ENCODE results near the gene TCEAL2. TPM values are rescaled to one million over a fixed set of nuclear protein-coding genes. Genes with fewer than 3 reads are reported as not detected.
A peak's percentile ranks its signal among the peaks of the same experiment; 100 is the strongest.
"Not testable (repeated sequence)": the region's sequence is repeated elsewhere in the genome, so short reads cannot be mapped to it uniquely, and the experiment has no call there.

The TCEAL2 gene
- polyA plus RNA-seq, 2 donors, result 1.6 to 3.5 TPM

DNA sequence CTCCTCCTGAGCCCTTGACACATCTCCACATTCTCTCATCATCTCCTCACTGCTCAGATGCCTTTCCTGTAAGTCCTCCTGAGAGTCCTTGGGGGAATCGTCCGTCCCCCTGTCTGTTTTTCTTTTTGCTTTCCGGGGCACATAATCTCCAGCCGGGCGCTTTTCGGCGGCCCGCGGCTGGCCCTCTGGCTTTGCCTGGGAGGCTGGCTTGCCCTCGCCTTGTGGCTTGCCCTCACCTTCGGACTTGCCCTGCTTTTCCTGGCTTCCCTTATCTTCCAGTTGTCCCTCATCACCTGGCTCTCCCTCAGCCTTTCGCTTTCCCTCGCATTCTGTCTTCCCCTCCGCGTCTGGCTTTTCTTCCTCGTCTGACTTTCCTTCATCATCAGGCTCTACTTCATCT lies 15.4 kb downstream of the TCEAL2 start:
- not testable (repeated sequence) for H3K4me1 ChIP-seq (ENCODE audit: control insufficient read depth in 2 of 2, insufficient read depth in 2 of 2, low read length in 1 of 2); H3K9me3 ChIP-seq (ENCODE audit: control insufficient read depth in 2 of 2, insufficient read depth in 1 of 2, low read depth in 1 of 2, low read length in 1 of 2); H3K27me3 ChIP-seq (ENCODE audit: control insufficient read depth in 1 of 2, insufficient read depth in 2 of 2, low read length in 2 of 2); H3K4me3 ChIP-seq (ENCODE audit: low read depth in 1 of 2, low read length in 2 of 2); H3K27ac ChIP-seq (ENCODE audit: low read depth in 2 of 2, low read length in 1 of 2); H3K36me3 ChIP-seq (ENCODE audit: control insufficient read depth in 2 of 2, insufficient read depth in 2 of 2, low read length in 1 of 2)
- 49 to 68% methylated on average over 16 of the region's 16 CpGs for WGBS, 2 donors

- H3K36me3 ChIP-seq (ENCODE audit: control insufficient read depth in 2 of 2, insufficient read depth in 2 of 2, low read length in 1 of 2); H3K27ac ChIP-seq (ENCODE audit: low read depth in 2 of 2, low read length in 1 of 2); H3K27me3 ChIP-seq (ENCODE audit: control insufficient read depth in 1 of 2, insufficient read depth in 2 of 2, low read length in 2 of 2); H3K9me3 ChIP-seq (ENCODE audit: control insufficient read depth in 2 of 2, insufficient read depth in 1 of 2, low read depth in 1 of 2, low read length in 1 of 2); H3K4me1 ChIP-seq (ENCODE audit: control insufficient read depth in 2 of 2, insufficient read depth in 2 of 2, low read length in 1 of 2); H3K4me3 ChIP-seq (ENCODE audit: low read depth in 1 of 2, low read length in 2 of 2): not testable (repeated sequence)
- 23 to 40% methylated on average over 18 to 19 of the region's 19 CpGs for WGBS, 2 donors
These were observed 16.2 kb downstream of the TCEAL2 start for GRCh38 chrX:102141631-102142030.

GRCh38 chrX:102142274-102142673 lies 16.8 kb downstream of the TCEAL2 start, which contains the start of gene TCEAL6:
TSS of gene TCEAL6 (minus strand) at chrX:102142481.
- H3K4me1 ChIP-seq (ENCODE audit: control insufficient read depth in 2 of 2, insufficient read depth in 2 of 2, low read length in 1 of 2); H3K36me3 ChIP-seq (ENCODE audit: control insufficient read depth in 2 of 2, insufficient read depth in 2 of 2, low read length in 1 of 2); H3K4me3 ChIP-seq (ENCODE audit: low read depth in 1 of 2, low read length in 2 of 2); H3K27ac ChIP-seq (ENCODE audit: low read depth in 2 of 2, low read length in 1 of 2); H3K27me3 ChIP-seq (ENCODE audit: control insufficient read depth in 1 of 2, insufficient read depth in 2 of 2, low read length in 2 of 2); H3K9me3 ChIP-seq (ENCODE audit: control insufficient read depth in 2 of 2, insufficient read depth in 1 of 2, low read depth in 1 of 2, low read length in 1 of 2): not testable (repeated sequence)
- 4 to 51% methylated on average over 19 to 25 of the region's 31 CpGs for WGBS, 2 donors

DNA sequence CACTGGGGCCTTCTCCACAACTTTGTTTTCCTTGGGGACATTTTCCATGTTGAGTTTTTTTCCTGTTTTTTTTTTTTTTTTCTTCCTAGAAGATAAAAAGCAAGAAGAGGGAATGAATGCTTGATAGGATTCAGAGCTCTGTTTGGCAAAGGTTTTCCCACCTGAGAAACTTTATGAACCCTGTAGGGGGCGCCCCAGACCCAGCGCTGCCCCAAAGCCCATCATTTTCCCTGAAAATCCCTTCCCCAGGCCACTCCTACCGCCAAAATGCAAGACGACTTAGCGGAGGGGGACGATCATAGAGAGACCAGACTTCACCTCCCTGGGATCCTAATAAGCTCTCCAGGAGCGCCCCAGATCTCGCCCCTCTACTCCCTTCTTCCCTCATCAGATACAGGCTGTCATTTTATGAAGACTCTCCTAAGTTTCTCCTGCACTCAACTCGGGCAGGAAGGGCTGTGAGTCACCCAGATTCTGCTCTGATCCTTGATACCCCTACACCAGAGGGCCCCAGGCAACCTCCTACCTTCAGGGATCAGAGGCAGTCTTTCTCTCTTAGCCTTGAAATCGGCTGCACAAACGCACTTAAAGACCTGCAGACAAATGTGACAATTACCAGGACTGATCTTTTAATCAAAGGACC lies 28.9 kb downstream of the TCEAL2 start:
- Histone ChIP-seq H3K9me3 (ENCODE audit: control insufficient read depth in 2 of 2, insufficient read depth in 1 of 2, low read depth in 1 of 2, low read length in 1 of 2) (no peaks in the 10 kb centered on the region), H3K36me3 (ENCODE audit: control insufficient read depth in 2 of 2, insufficient read depth in 2 of 2, low read length in 1 of 2) (no peaks in the 10 kb centered on the region), H3K27ac (ENCODE audit: low read depth in 2 of 2, low read length in 1 of 2) (no peak overlapping the region), H3K27me3 (ENCODE audit: control insufficient read depth in 1 of 2, insufficient read depth in 2 of 2, low read length in 2 of 2) (no peaks in the 10 kb centered on the region), H3K4me1 (ENCODE audit: control insufficient read depth in 2 of 2, insufficient read depth in 2 of 2, low read length in 1 of 2) (peaks cover 0 to 2% of the 10 kb centered on the region in 2 donors), H3K4me3 (ENCODE audit: low read depth in 1 of 2, low read length in 2 of 2) (no peak overlapping the region)
- WGBS, 2 donors, result 9 to 13% methylated on average over 11 of the region's 11 CpGs

DNA sequence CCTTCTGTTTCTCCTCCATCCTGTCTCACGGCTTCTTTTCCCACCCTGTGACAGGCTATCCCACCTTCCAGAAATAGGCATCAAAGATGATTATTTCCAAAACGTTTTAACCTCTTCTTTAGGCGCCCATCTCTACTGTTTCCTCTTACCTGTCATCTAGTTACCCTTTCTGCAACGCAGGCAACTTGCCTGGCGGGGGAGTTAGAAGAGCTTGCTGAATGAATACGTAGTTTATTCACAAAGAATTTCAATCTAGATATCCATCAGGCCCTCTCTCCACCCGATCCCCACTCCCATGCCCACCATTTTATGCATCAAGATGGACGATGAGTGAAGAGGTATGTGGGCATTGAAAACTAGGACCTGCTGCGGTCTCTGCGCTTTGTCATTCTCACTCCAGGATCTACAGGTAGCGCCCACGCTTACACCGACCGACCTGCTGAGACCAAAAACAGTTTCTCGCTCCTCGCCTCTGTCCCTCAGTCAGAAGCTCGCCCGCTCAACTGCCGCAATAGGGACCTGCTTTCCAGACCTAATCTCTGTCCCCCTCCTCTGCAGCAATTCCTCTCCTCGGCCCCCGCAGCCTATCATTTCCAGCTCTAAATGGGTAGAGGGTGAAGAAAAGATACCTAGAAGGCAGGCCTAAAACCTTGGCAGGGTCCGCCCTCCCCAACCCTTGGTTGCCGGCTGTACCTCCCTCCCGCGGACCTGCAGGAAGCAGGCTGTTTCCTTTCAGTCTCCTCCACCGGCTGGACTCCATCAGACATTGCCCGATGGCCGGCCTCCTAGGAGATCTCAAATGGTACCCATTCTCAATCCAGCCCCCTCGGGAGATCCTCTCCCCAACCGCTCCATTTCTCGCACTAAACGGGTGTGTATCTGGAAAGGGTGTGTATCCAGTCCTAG lies 29.7 kb downstream of the TCEAL2 start:
- WGBS, 2 donors, result 2 to 36% methylated on average over 31 to 32 of the region's 32 CpGs

GRCh38 chrX:102155806-102156179 lies 30.3 kb downstream of the TCEAL2 start, which contains the start of gene BEX5:
TSS of gene BEX5 (minus strand) at chrX:102155977. CDS start at chrX:102154265, 1,712 bp downstream.
- Histone ChIP-seq H3K4me1 (ENCODE audit: control insufficient read depth in 2 of 2, insufficient read depth in 2 of 2, low read length in 1 of 2) (peaks cover 0 to 2% of the 10 kb centered on the region in 2 donors), H3K27ac (ENCODE audit: low read depth in 2 of 2, low read length in 1 of 2) (no peak within 1 kb of the TSS), H3K9me3 (ENCODE audit: control insufficient read depth in 2 of 2, insufficient read depth in 1 of 2, low read depth in 1 of 2, low read length in 1 of 2) (no peaks in the 10 kb centered on the region), H3K36me3 (ENCODE audit: control insufficient read depth in 2 of 2, insufficient read depth in 2 of 2, low read length in 1 of 2) (no peaks in the 10 kb centered on the region), H3K27me3 (ENCODE audit: control insufficient read depth in 1 of 2, insufficient read depth in 2 of 2, low read length in 2 of 2) (no peaks in the 10 kb centered on the region), H3K4me3 (ENCODE audit: low read depth in 1 of 2, low read length in 2 of 2) (peak within 1 kb of the TSS; percentile 42 to 48)
- 0 to 29% methylated on average over 15 of the region's 15 CpGs for WGBS, 2 donors

More for the DNA sequence above, 29.7 kb downstream of the TCEAL2 start:
- Histone ChIP-seq H3K27me3 (ENCODE audit: control insufficient read depth in 1 of 2, insufficient read depth in 2 of 2, low read length in 2 of 2) (no peaks in the 10 kb centered on the region), H3K36me3 (ENCODE audit: control insufficient read depth in 2 of 2, insufficient read depth in 2 of 2, low read length in 1 of 2) (no peaks in the 10 kb centered on the region), H3K4me3 (ENCODE audit: low read depth in 1 of 2, low read length in 2 of 2) (peak overlapping the region; percentile 42 to 48), H3K27ac (ENCODE audit: low read depth in 2 of 2, low read length in 1 of 2) (no peak overlapping the region), H3K4me1 (ENCODE audit: control insufficient read depth in 2 of 2, insufficient read depth in 2 of 2, low read length in 1 of 2) (peaks cover 0 to 2% of the 10 kb centered on the region in 2 donors), H3K9me3 (ENCODE audit: control insufficient read depth in 2 of 2, insufficient read depth in 1 of 2, low read depth in 1 of 2, low read length in 1 of 2) (no peaks in the 10 kb centered on the region)

Other genes with a start within 250 kb of the TCEAL2 start
- 1 to 10 TPM; 1.6 to 3.9 TPM for gene ZMAT1, start 193.7 kb upstream of the TCEAL2 start, polyA plus RNA-seq
- gene TCEAL6, start 16.8 kb downstream of the TCEAL2 start, polyA plus RNA-seq, result not detected
- gene BEX5, start 30.3 kb downstream of the TCEAL2 start, polyA plus RNA-seq, result 1 to 10 TPM; 1.0 to 1.6 TPM
- not detected for gene TCP11X1, start 89.6 kb downstream of the TCEAL2 start, polyA plus RNA-seq
- gene NXF2, start 121.5 kb downstream of the TCEAL2 start, polyA plus RNA-seq, result not detected

Measured in esophagus (tissue), 2 donors.